ENCODE data around the gene KHDC1.

GRCh38 chr6:73250016-73250415, 13.0 kb downstream of the KHDC1 start:
- no peak for TF ChIP-seq CTCF (IDR thresholded peaks at IDR 0.05)
- no peak for TF ChIP-seq EZH2 (IDR thresholded peaks at IDR 0.05; ENCODE audit: borderline replicate concordance, insufficient read depth, low read depth, low read length, poor library complexity, severe bottlenecking)

Data from B cell (primary cell).